Smooth muscle cell (in vitro differentiated cells): ENCODE data around the gene L1CAM. TPM values are rescaled to one million over a fixed set of nuclear protein-coding genes. Genes with fewer than 3 reads are reported as not detected.

Experiments used
- DNase-seq: peaks from one replicate; lab custom pipeline; 2025; ENCODE audit not compliant: unreplicated experiment; lab: John Stamatoyannopoulos, UW
- H2AFZ ChIP-seq: fragments of 200-600 bp; sonication (generic); 2 replicates; pipeline ENCODE4 v1.6.0; 2016; ENCODE audit warnings: antibody characterized with exemption, low read depth, mild to moderate bottlenecking
- H3F3A ChIP-seq: fragments of 200-600 bp; sonication (generic); 2 replicates; pipeline ENCODE4 v1.6.0; 2017; ENCODE audit warnings: antibody characterized with exemption, low read depth
- H3K27ac ChIP-seq: fragments of 200-600 bp; sonication (generic); 2 replicates; pipeline ENCODE4 v1.5.1; 2016; ENCODE audit warnings: low read depth, mild to moderate bottlenecking
- H3K27me3 ChIP-seq: fragments of 200-600 bp; sonication (generic); 2 replicates; pipeline ENCODE4 v1.6.1; 2016; ENCODE audit warnings: low read depth, mild to moderate bottlenecking
- H3K36me3 ChIP-seq: fragments of 200-600 bp; sonication (generic); 2 replicates; pipeline ENCODE4 v1.5.1; 2016; ENCODE audit warnings: low read depth
- H3K4me1 ChIP-seq: fragments of 200-600 bp; sonication (generic); 2 replicates; pipeline ENCODE4 v1.5.1; 2016; ENCODE audit warnings: low read depth
- H3K4me2 ChIP-seq: fragments of 200-600 bp; sonication (generic); 2 replicates; pipeline ENCODE4 v1.6.0; 2016; ENCODE audit warnings: mild to moderate bottlenecking
- H3K4me3 ChIP-seq: fragments of 200-600 bp; sonication (generic); 2 replicates; pipeline ENCODE4 v1.5.1; 2016; ENCODE audit warnings: mild to moderate bottlenecking
- H3K79me2 ChIP-seq: fragments of 200-600 bp; sonication (generic); 2 replicates; pipeline ENCODE4 v1.6.0; 2016; ENCODE audit warnings: low read depth, mild to moderate bottlenecking
- H3K9ac ChIP-seq: fragments of 200-600 bp; sonication (generic); 2 replicates; pipeline ENCODE4 v1.6.0; 2016; ENCODE audit warnings: low read depth
- H3K9me3 ChIP-seq: fragments of 200-600 bp; sonication (generic); replicated peaks from 2 replicates; pipeline ENCODE4 v1.5.1; 2016; ENCODE audit warnings: low read depth
- H4K20me1 ChIP-seq: fragments of 200-600 bp; sonication (generic); 2 replicates; pipeline ENCODE4 v1.6.0; 2016; ENCODE audit warnings: low read depth
- CTCF ChIP-seq: fragments of 200-600 bp; sonication (generic); IDR thresholded peaks from 2 replicates; pipeline ENCODE4 v1.5.1; 2017; ENCODE audit warnings: borderline replicate concordance, mild to moderate bottlenecking, antibody characterized with exemption; ENCODE audit not compliant: insufficient read depth, poor library complexity, severe bottlenecking
- WGBS: methylation state at CpG from one replicate; pipeline ENCODE4 v1.1.7; 2016; ENCODE audit warnings: low lambda C conversion rate; 5-methylcytosine and 5-hydroxymethylcytosine counted together
- polyA plus RNA-seq: library from polyadenylated mRNA; unstranded; fragments of >200 nt; fragmentation: Nextera tagmentation; extraction: Ambion mirVana; gene quantifications from 2 replicates; pipeline ENCODE4 v1.2.1, GENCODE V29; 2016
- total RNA-seq: library from RNA; depleted of rRNA; stranded (reverse); fragments of >200 nt; gene quantifications from 2 replicates; pipeline ENCODE4 v1.2.3, GENCODE V29; 2014

L1CAM gene
- total and polyA plus RNA-seq, 2 experiments from 2014 or later: 27.2 to 68.7 TPM

- Histone ChIP-seq H3K27ac (no peak overlapping the region), H3F3A (no peaks in the 10 kb centered on the region)
- WGBS: 93% methylated on average over 10 of the region's 10 CpGs
These were observed 43.6 kb upstream of the L1CAM start for GRCh38 chrX:153929576-153929975.

GRCh38 chrX:153928846-153929245 lies 42.9 kb upstream of the L1CAM start:
- Histone ChIP-seq H2AFZ (no peak overlapping the region), H3K4me2 (no peak overlapping the region), H3F3A (no peaks in the 10 kb centered on the region), H3K27me3 (no peaks in the 10 kb centered on the region), H3K27ac (no peak overlapping the region), H3K4me1 (no peaks in the 10 kb centered on the region), H4K20me1 (no peaks in the 10 kb centered on the region), H3K79me2 (peaks cover 9% of the 10 kb centered on the region), H3K4me3 (no peak overlapping the region), H3K36me3 (no peaks in the 10 kb centered on the region), H3K9me3 (no peaks in the 10 kb centered on the region), H3K9ac (no peak overlapping the region)
- no peak for TF ChIP-seq CTCF
- WGBS: 77% methylated on average over 9 of the region's 9 CpGs
- no peak for DNase-seq

More at GRCh38 chrX:153929576-153929975, 43.6 kb upstream of the L1CAM start:
- H3K4me3 ChIP-seq: no peak overlapping the region
- H3K27me3 ChIP-seq: no peaks in the 10 kb centered on the region
- no peaks in the 10 kb centered on the region for H3K9me3 ChIP-seq
- H3K4me1 ChIP-seq: no peaks in the 10 kb centered on the region
- H3K9ac ChIP-seq: no peak overlapping the region
- no peak overlapping the region for H2AFZ ChIP-seq
- no peak for DNase-seq
- H4K20me1 ChIP-seq: peaks cover 5% of the 10 kb centered on the region
- H3K36me3 ChIP-seq: no peaks in the 10 kb centered on the region
- peaks cover 9% of the 10 kb centered on the region for H3K79me2 ChIP-seq
- H3K4me2 ChIP-seq: no peak overlapping the region
- TF ChIP-seq CTCF: no peak

- WGBS: 46% methylated on average over 64 of the region's 76 CpGs
- peak overlapping the region; percentile 39 for H3K9ac ChIP-seq
- peak; percentile 71 for DNase-seq
- H3K27ac ChIP-seq: peak overlapping the region; percentile 72
- peak overlapping the region; percentile 58 for H3K4me3 ChIP-seq
- no peaks in the 10 kb centered on the region for H4K20me1 ChIP-seq
- no peaks in the 10 kb centered on the region for H3K4me1 ChIP-seq
- no peaks in the 10 kb centered on the region for H3F3A ChIP-seq
- H3K9me3 ChIP-seq: no peaks in the 10 kb centered on the region
- no peak for TF ChIP-seq CTCF
- no peaks in the 10 kb centered on the region for H3K36me3 ChIP-seq
- no peaks in the 10 kb centered on the region for H3K27me3 ChIP-seq
- no peak overlapping the region for H2AFZ ChIP-seq
- H3K4me2 ChIP-seq: peak overlapping the region; percentile 87
- peaks cover 4% of the 10 kb centered on the region for H3K79me2 ChIP-seq
These were observed 42.2 kb upstream of the L1CAM start for GRCh38 chrX:153927922-153928760.

- 40% methylated on average over 8 of the region's 8 CpGs for WGBS
- no peaks in the 10 kb centered on the region for H3K79me2 ChIP-seq
- no peaks in the 10 kb centered on the region for H3K36me3 ChIP-seq
- no peak for TF ChIP-seq CTCF
- peak overlapping the region; percentile 58 for H3K4me3 ChIP-seq
- H3K4me2 ChIP-seq: peak overlapping the region; percentile 87
- no peaks in the 10 kb centered on the region for H3K4me1 ChIP-seq
- DNase-seq: no peak
- H3F3A ChIP-seq: no peaks in the 10 kb centered on the region
- H4K20me1 ChIP-seq: no peaks in the 10 kb centered on the region
- peak overlapping the region; percentile 72 for H3K27ac ChIP-seq
- H2AFZ ChIP-seq: no peak overlapping the region
- H3K9me3 ChIP-seq: no peaks in the 10 kb centered on the region
- H3K9ac ChIP-seq: peak overlapping the region; percentile 39
- H3K27me3 ChIP-seq: no peaks in the 10 kb centered on the region
These were observed 41.6 kb upstream of the L1CAM start for GRCh38 chrX:153927672-153927921.
